Neural cell (in vitro differentiated cells): Measurements from ENCODE around the gene ARHGEF4. TPM values are rescaled to one million over a fixed set of nuclear protein-coding genes. Genes with fewer than 3 reads are reported as not detected.

Source experiments
- H2AFZ ChIP-seq: fragments of 200-600, 300-800 bp; sonication (generic), shearing (Covaris generic); 2 replicates; pipeline ENCODE4 v1.6.0; 2014; ENCODE audit warnings: low read depth, mild to moderate bottlenecking, antibody characterized with exemption, low read length, moderate library complexity
- H3F3A ChIP-seq: fragments of 200-600 bp; shearing (Covaris generic); 2 replicates; pipeline ENCODE4 v1.6.1; 2016; ENCODE audit warnings: mild to moderate bottlenecking, moderate library complexity, mixed read lengths, antibody characterized with exemption, low read length; ENCODE audit not compliant: insufficient read depth, poor library complexity, severe bottlenecking
- H3K27ac ChIP-seq: fragments of 200-600, 300-800 bp; sonication (generic), shearing (Covaris generic); 2 replicates; pipeline ENCODE4 v1.5.1; 2014; ENCODE audit warnings: mild to moderate bottlenecking, low read length, moderate library complexity
- H3K27me3 ChIP-seq: fragments of 300-800, 200-600 bp; sonication (generic), shearing (Covaris generic); 2 replicates; pipeline ENCODE4 v1.6.0; 2014; ENCODE audit warnings: mild to moderate bottlenecking, low read depth, low read length, moderate library complexity; ENCODE audit not compliant: insufficient read depth
- H3K36me3 ChIP-seq: fragments of 300-800, 200-600 bp; sonication (generic), shearing (Covaris generic); 2 replicates; pipeline ENCODE4 v1.5.1; 2014; ENCODE audit warnings: mild to moderate bottlenecking, antibody characterized with exemption, low read length, moderate library complexity; ENCODE audit not compliant: insufficient read depth
- H3K4me2 ChIP-seq: fragments of 300-800, 200-600 bp; sonication (generic), shearing (Covaris generic); 2 replicates; pipeline ENCODE4 v1.6.0; 2014; ENCODE audit warnings: mild to moderate bottlenecking, low read length
- H3K4me3 ChIP-seq: fragments of 300-800, 200-600 bp; sonication (generic), shearing (Covaris generic); 2 replicates; pipeline ENCODE4 v1.5.1; 2014; ENCODE audit warnings: mild to moderate bottlenecking, low read length, moderate library complexity
- H3K79me2 ChIP-seq: fragments of 200-600 bp; shearing (Covaris generic); replicated peaks from 2 replicates; pipeline ENCODE4 v1.6.0; 2014; ENCODE audit warnings: mild to moderate bottlenecking, low read length, moderate library complexity; ENCODE audit not compliant: insufficient read depth
- H3K9ac ChIP-seq: fragments of 300-800, 200-600 bp; sonication (generic), shearing (Covaris generic); 2 replicates; pipeline ENCODE4 v1.6.1; 2016; ENCODE audit warnings: mild to moderate bottlenecking, low read length, mixed read lengths
- H3K9me2 ChIP-seq: fragments of 200-600 bp; shearing (Covaris generic); 2 replicates; pipeline ENCODE4 v1.6.1; 2016; ENCODE audit warnings: mild to moderate bottlenecking, low read length, mixed read lengths; ENCODE audit not compliant: insufficient read depth
- H3K9me3 ChIP-seq: fragments of 200-600, 300-800 bp; sonication (generic), shearing (Covaris generic); 2 replicates; pipeline ENCODE4 v1.6.1; 2016; ENCODE audit warnings: mild to moderate bottlenecking, mixed run types, low read length, moderate library complexity, mixed read lengths
- H4K20me1 ChIP-seq: fragments of 200-600 bp; shearing (Covaris generic); 2 replicates; pipeline ENCODE4 v1.6.1; 2016; ENCODE audit warnings: mild to moderate bottlenecking, mixed run types; ENCODE audit not compliant: insufficient read depth
- CTCF ChIP-seq: fragments of 450-650 bp; IDR thresholded peaks from 2 replicates; pipeline ENCODE4 v1.5.1; 2014; ENCODE audit warnings: antibody characterized with exemption, mild to moderate bottlenecking, moderate library complexity; ENCODE audit not compliant: poor library complexity, severe bottlenecking
- EP300 ChIP-seq: fragments of 450-650 bp; conservative IDR thresholded peaks from 2 replicates; pipeline ENCODE4 v1.6.1; 2014; ENCODE audit warnings: antibody characterized with exemption, mild to moderate bottlenecking, moderate library complexity; ENCODE audit not compliant: poor library complexity, severe bottlenecking
- EZH2 ChIP-seq: fragments of 200-600, 300-800 bp; shearing (Covaris generic), sonication (generic); IDR thresholded peaks from 2 replicates; pipeline ENCODE4 v1.6.1; 2014; ENCODE audit warnings: antibody characterized with exemption, low read length, borderline replicate concordance, mild to moderate bottlenecking; ENCODE audit not compliant: insufficient read depth, poor library complexity, severe bottlenecking
- MXI1 ChIP-seq: fragments of 450-650 bp; conservative IDR thresholded peaks from 2 replicates; pipeline ENCODE4 v1.6.1; 2014; ENCODE audit warnings: antibody characterized with exemption, mild to moderate bottlenecking; ENCODE audit not compliant: poor library complexity, severe bottlenecking
- POLR2AphosphoS5 ChIP-seq: IDR thresholded peaks from 2 replicates; pipeline ENCODE4 v1.6.1; 2012
- RAD21 ChIP-seq: fragments of 450-650 bp; conservative IDR thresholded peaks from 2 replicates; pipeline ENCODE4 v1.6.1; 2014; ENCODE audit warnings: antibody characterized with exemption, mild to moderate bottlenecking, moderate library complexity
- REST ChIP-seq: IDR thresholded peaks from 2 replicates; pipeline ENCODE4 v1.6.1; 2012; ENCODE audit warnings: borderline replicate concordance
- SMC3 ChIP-seq: fragments of 450-650 bp; conservative IDR thresholded peaks from 2 replicates; pipeline ENCODE4 v1.6.1; 2014; ENCODE audit warnings: antibody characterized with exemption, mild to moderate bottlenecking, moderate library complexity; ENCODE audit not compliant: poor library complexity
- TAF1 ChIP-seq: IDR thresholded peaks from 2 replicates; pipeline ENCODE4 v1.6.1; 2012; ENCODE audit warnings: low read depth
- polyA plus RNA-seq: library from polyadenylated mRNA; depleted of rRNA; stranded (reverse); fragments of >200 nt; gene quantifications from 2 replicates; pipeline ENCODE4 v1.2.3, GENCODE V29; 2014

ARHGEF4 gene
- polyA plus RNA-seq, 1 donor from 2014 or later: 45.9 TPM

- no peaks in the 10 kb centered on the region for H3K9me2 ChIP-seq
- H3K27me3 ChIP-seq: no peaks in the 10 kb centered on the region
- no peak overlapping the region for H2AFZ ChIP-seq
- no peak overlapping the region for H3K9ac ChIP-seq
- H3K36me3 ChIP-seq: no peaks in the 10 kb centered on the region
- no peaks in the 10 kb centered on the region for H3F3A ChIP-seq
- no peaks in the 10 kb centered on the region for H3K9me3 ChIP-seq
- TF ChIP-seq MXI1: no peak
- TF ChIP-seq TAF1: no peak
- no peak for TF ChIP-seq CTCF
- TF ChIP-seq RAD21: no peak
- no peak for TF ChIP-seq EP300
- no peak for TF ChIP-seq POLR2AphosphoS5
- TF ChIP-seq SMC3: no peak
- TF ChIP-seq REST: no peak
- TF ChIP-seq EZH2: no peak
- H4K20me1 ChIP-seq: no peaks in the 10 kb centered on the region
- H3K79me2 ChIP-seq: no peaks in the 10 kb centered on the region
- H3K4me2 ChIP-seq: no peak overlapping the region
- no peak overlapping the region for H3K4me3 ChIP-seq
- H3K27ac ChIP-seq: no peak overlapping the region
These were observed 14.8 kb upstream of the ARHGEF4 start for GRCh38 chr2:130821867-130822266.

- Histone ChIP-seq H2AFZ (no peak overlapping the region), H4K20me1 (no peaks in the 10 kb centered on the region), H3K27ac (no peak overlapping the region), H3K9me2 (no peaks in the 10 kb centered on the region), H3K79me2 (no peaks in the 10 kb centered on the region), H3K4me3 (no peak overlapping the region), H3K36me3 (no peaks in the 10 kb centered on the region), H3K27me3 (no peaks in the 10 kb centered on the region), H3K4me2 (no peak overlapping the region), H3F3A (no peaks in the 10 kb centered on the region), H3K9me3 (no peaks in the 10 kb centered on the region), H3K9ac (no peak overlapping the region)
- TF ChIP-seq EP300: no peak
These were observed 13.9 kb upstream of the ARHGEF4 start for GRCh38 chr2:130822766-130823165.
